GM12891 (cell line): ENCODE results near the gene ABAT.

Experiments
- DNase-seq: peaks from one replicate; pipeline ENCODE4 v3.0.0; 2011; ENCODE audit warnings: low spot score; ENCODE audit not compliant: insufficient read length
- FAIRE-seq: peaks from 2 replicates; lab custom pipeline; 2011; peaks lifted over from hg19 to GRCh38; lab: Jason Lieb, UNC
- PAX5 ChIP-seq: IDR thresholded peaks from 2 replicates; pipeline ENCODE4 v1.6.1; 2011; ENCODE audit warnings: low read length, moderate library complexity, mild to moderate bottlenecking; ENCODE audit not compliant: insufficient read depth, severe bottlenecking
- POLR2A ChIP-seq: IDR thresholded peaks from 2 replicates; pipeline ENCODE4 v1.6.1; 2011; ENCODE audit warnings: low read depth, low read length, control low read depth
- POLR2AphosphoS5 ChIP-seq: IDR thresholded peaks from 2 replicates; pipeline ENCODE4 v1.6.1; 2011; ENCODE audit warnings: low read depth, low read length, control low read depth
- POU2F2 ChIP-seq: IDR thresholded peaks from 2 replicates; pipeline ENCODE4 v1.6.1; 2011; ENCODE audit warnings: low read depth, mild to moderate bottlenecking, control low read depth, low read length, moderate library complexity
- SPI1 ChIP-seq: IDR thresholded peaks from 2 replicates; pipeline ENCODE4 v1.6.1; 2011; ENCODE audit warnings: low read depth, low read length, control low read depth
- TAF1 ChIP-seq: IDR thresholded peaks from 2 replicates; pipeline ENCODE4 v1.6.1; 2011; ENCODE audit warnings: low read depth, low read length, control low read depth

The ABAT gene

GRCh38 chr16:8632675-8633182 is 41.7 kb upstream of the ABAT start:
- DNase-seq (no peak), FAIRE-seq (no peak)
- TF ChIP-seq POU2F2 (no peak), POLR2A (no peak), PAX5 (no peak), POLR2AphosphoS5 (no peak), TAF1 (no peak), SPI1 (no peak)

GRCh38 chr16:8634991-8635736 is 39.3 kb upstream of the ABAT start:
- DNase-seq (no peak), FAIRE-seq (no peak)
- no peak for TF ChIP-seq SPI1
- no peak for TF ChIP-seq POLR2AphosphoS5
- TF ChIP-seq POLR2A = no peak
- no peak for TF ChIP-seq PAX5
- no peak for TF ChIP-seq POU2F2
- TF ChIP-seq TAF1 = no peak

GRCh38 chr16:8639694-8640093 is 34.7 kb upstream of the ABAT start:
- TF ChIP-seq PAX5 (no peak), POU2F2 (no peak), POLR2A (no peak), SPI1 (no peak), POLR2AphosphoS5 (no peak), TAF1 (no peak)
- DNase-seq (no peak), FAIRE-seq (no peak)

GRCh38 chr16:8641671-8642070 is 32.7 kb upstream of the ABAT start:
- TF ChIP-seq POLR2A (no peak), TAF1 (no peak), POU2F2 (no peak), POLR2AphosphoS5 (no peak), PAX5 (no peak), SPI1 (no peak)
- no peak for DNase-seq
- no peak for FAIRE-seq

- TF ChIP-seq POU2F2 = no peak
- TF ChIP-seq PAX5 = no peak
- TF ChIP-seq SPI1 = no peak
- TF ChIP-seq POLR2A = no peak
- TF ChIP-seq POLR2AphosphoS5 = no peak
- no peak for TF ChIP-seq TAF1
- no peak for FAIRE-seq
- DNase-seq = no peak
Observed at GRCh38 chr16:8642146-8642545, 32.3 kb upstream of the ABAT start.

- no peak for DNase-seq
- TF ChIP-seq POLR2AphosphoS5 (no peak), PAX5 (no peak), POU2F2 (no peak), TAF1 (no peak), SPI1 (no peak), POLR2A (no peak)
- FAIRE-seq = peak; percentile 57
Observed at GRCh38 chr16:8644211-8645140, 29.9 kb upstream of the ABAT start.

- FAIRE-seq (no peak), DNase-seq (no peak)
- TF ChIP-seq POLR2AphosphoS5 = no peak
- TF ChIP-seq PAX5 = no peak
Observed at GRCh38 chr16:8645141-8645521, 29.3 kb upstream of the ABAT start.

- no peak for FAIRE-seq
- no peak for TF ChIP-seq TAF1
- no peak for DNase-seq
Observed at GRCh38 chr16:8645831-8646230, 28.6 kb upstream of the ABAT start.

- DNase-seq = no peak
- FAIRE-seq = no peak
- no peak for TF ChIP-seq POLR2A
- no peak for TF ChIP-seq PAX5
- no peak for TF ChIP-seq TAF1
- no peak for TF ChIP-seq POLR2AphosphoS5
- no peak for TF ChIP-seq SPI1
- TF ChIP-seq POU2F2 = no peak
Observed at GRCh38 chr16:8646326-8647053, 27.9 kb upstream of the ABAT start.
